ENCODE data around the gene GIPC2.

- no peak for TF ChIP-seq RAD21 (IDR thresholded peaks at IDR 0.05; ENCODE audit: low read depth)
- no peak for TF ChIP-seq ZBTB7A (IDR thresholded peaks at IDR 0.05; ENCODE audit: low read depth)
- TF ChIP-seq, protein P1, sequence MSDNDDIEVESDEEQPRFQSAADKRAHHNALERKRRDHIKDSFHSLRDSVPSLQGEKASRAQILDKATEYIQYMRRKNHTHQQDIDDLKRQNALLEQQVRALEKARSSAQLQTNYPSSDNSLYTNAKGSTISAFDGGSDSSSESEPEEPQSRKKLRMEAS (IDR thresholded peaks at IDR 0.05) = no peak
- TF ChIP-seq TAF1 (IDR thresholded peaks at IDR 0.05; ENCODE audit: low read depth) = no peak
- TF ChIP-seq TEAD4 (IDR thresholded peaks at IDR 0.05) = no peak
- TF ChIP-seq, protein P2, sequence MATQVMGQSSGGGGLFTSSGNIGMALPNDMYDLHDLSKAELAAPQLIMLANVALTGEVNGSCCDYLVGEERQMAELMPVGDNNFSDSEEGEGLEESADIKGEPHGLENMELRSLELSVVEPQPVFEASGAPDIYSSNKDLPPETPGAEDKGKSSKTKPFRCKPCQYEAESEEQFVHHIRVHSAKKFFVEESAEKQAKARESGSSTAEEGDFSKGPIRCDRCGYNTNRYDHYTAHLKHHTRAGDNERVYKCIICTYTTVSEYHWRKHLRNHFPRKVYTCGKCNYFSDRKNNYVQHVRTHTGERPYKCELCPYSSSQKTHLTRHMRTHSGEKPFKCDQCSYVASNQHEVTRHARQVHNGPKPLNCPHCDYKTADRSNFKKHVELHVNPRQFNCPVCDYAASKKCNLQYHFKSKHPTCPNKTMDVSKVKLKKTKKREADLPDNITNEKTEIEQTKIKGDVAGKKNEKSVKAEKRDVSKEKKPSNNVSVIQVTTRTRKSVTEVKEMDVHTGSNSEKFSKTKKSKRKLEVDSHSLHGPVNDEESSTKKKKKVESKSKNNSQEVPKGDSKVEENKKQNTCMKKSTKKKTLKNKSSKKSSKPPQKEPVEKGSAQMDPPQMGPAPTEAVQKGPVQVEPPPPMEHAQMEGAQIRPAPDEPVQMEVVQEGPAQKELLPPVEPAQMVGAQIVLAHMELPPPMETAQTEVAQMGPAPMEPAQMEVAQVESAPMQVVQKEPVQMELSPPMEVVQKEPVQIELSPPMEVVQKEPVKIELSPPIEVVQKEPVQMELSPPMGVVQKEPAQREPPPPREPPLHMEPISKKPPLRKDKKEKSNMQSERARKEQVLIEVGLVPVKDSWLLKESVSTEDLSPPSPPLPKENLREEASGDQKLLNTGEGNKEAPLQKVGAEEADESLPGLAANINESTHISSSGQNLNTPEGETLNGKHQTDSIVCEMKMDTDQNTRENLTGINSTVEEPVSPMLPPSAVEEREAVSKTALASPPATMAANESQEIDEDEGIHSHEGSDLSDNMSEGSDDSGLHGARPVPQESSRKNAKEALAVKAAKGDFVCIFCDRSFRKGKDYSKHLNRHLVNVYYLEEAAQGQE (IDR thresholded peaks at IDR 0.05; ENCODE audit: low read depth) = no peak
- no peak for TF ChIP-seq EP300 (IDR thresholded peaks at IDR 0.05; ENCODE audit: borderline replicate concordance)
- TF ChIP-seq FOXM1 (IDR thresholded peaks at IDR 0.05; ENCODE audit: borderline replicate concordance, low read depth) = no peak
- TF ChIP-seq EGR1 (IDR thresholded peaks at IDR 0.05) = no peak
- TF ChIP-seq CREB1 (IDR thresholded peaks at IDR 0.05; ENCODE audit: low read depth) = no peak
- TF ChIP-seq CEBPB (IDR thresholded peaks at IDR 0.05) = no peak
- TF ChIP-seq TCF12 (IDR thresholded peaks at IDR 0.05; ENCODE audit: low read depth) = no peak
- TF ChIP-seq YY1 (IDR thresholded peaks at IDR 0.05; ENCODE audit: low read depth) = no peak
- TF ChIP-seq USF1 (IDR thresholded peaks at IDR 0.05) = no peak
These were observed 40.4 kb upstream of the GIPC2 start for GRCh38 chr1:78005448-78005722.
